SKM-1 (cell line): ENCODE results near the gene ZFHX3.
"Not testable (repeated sequence)": the region's sequence is repeated elsewhere in the genome, so short reads cannot be mapped to it uniquely, and the experiment has no call there.

Experiments used
- DNase-seq: peaks from one replicate; lab custom pipeline; 2025; ENCODE audit not compliant: unreplicated experiment; lab: John Stamatoyannopoulos, UW

Gene ZFHX3

GRCh38 chr16:73047536-73048291, at the start of gene ZFHX3:
Gene ZFHX3 (minus strand): TSS chr16:73048128. CDS start chr16:72960145, 87,983 bp downstream.
- DNase-seq = no peak

GRCh38 chr16:73096510-73096909, 48.6 kb upstream of the ZFHX3 start:
- no peak for DNase-seq

GRCh38 chr16:73095885-73096421, 48.0 kb upstream of the ZFHX3 start:
- DNase-seq = no peak

- no peak for DNase-seq
These were observed 47.4 kb upstream of the ZFHX3 start for GRCh38 chr16:73095142-73095820.

- no peak for DNase-seq
These were observed 46.4 kb upstream of the ZFHX3 start for GRCh38 chr16:73094371-73094770.

- DNase-seq = no peak
These were observed 45.5 kb upstream of the ZFHX3 start for GRCh38 chr16:73093146-73094144.

- no peak for DNase-seq
These were observed 44.4 kb upstream of the ZFHX3 start for GRCh38 chr16:73092236-73092781.

- DNase-seq = no peak
These were observed 43.2 kb upstream of the ZFHX3 start for GRCh38 chr16:73091174-73091573.

GRCh38 chr16:73089420-73089819, 41.5 kb upstream of the ZFHX3 start:
- no peak for DNase-seq

GRCh38 chr16:73086108-73086507, 38.2 kb upstream of the ZFHX3 start:
- DNase-seq = peak; percentile 63

GRCh38 chr16:73083271-73083670, 35.3 kb upstream of the ZFHX3 start:
- DNase-seq = no peak

GRCh38 chr16:73082634-73083051, 34.7 kb upstream of the ZFHX3 start:
- not testable (repeated sequence) for DNase-seq

- no peak for DNase-seq
These were observed 33.0 kb upstream of the ZFHX3 start for GRCh38 chr16:73080931-73081330.

- DNase-seq = no peak
These were observed 28.4 kb upstream of the ZFHX3 start for GRCh38 chr16:73076324-73076810.

GRCh38 chr16:73074382-73074781, 26.5 kb upstream of the ZFHX3 start:
- no peak for DNase-seq

GRCh38 chr16:73072051-73072450, 24.1 kb upstream of the ZFHX3 start:
- not testable (repeated sequence) for DNase-seq

- no peak for DNase-seq
These were observed 23.4 kb upstream of the ZFHX3 start for GRCh38 chr16:73071131-73071940.

GRCh38 chr16:73069581-73070262, 21.8 kb upstream of the ZFHX3 start:
- no peak for DNase-seq
